ENCODE measurements around the gene NOTCH2NLA. TPM values are rescaled to one million over a fixed set of nuclear protein-coding genes. Genes with fewer than 3 reads are reported as not detected.
A peak's percentile ranks its signal among the peaks of the same experiment; 100 is the strongest.
"Not testable (repeated sequence)": the region's sequence is repeated elsewhere in the genome, so short reads cannot be mapped to it uniquely, and the experiment has no call there.

NOTCH2NLA gene
- total RNA-seq, 1 experiment from 2014 or later, result 19.3 TPM

DNA sequence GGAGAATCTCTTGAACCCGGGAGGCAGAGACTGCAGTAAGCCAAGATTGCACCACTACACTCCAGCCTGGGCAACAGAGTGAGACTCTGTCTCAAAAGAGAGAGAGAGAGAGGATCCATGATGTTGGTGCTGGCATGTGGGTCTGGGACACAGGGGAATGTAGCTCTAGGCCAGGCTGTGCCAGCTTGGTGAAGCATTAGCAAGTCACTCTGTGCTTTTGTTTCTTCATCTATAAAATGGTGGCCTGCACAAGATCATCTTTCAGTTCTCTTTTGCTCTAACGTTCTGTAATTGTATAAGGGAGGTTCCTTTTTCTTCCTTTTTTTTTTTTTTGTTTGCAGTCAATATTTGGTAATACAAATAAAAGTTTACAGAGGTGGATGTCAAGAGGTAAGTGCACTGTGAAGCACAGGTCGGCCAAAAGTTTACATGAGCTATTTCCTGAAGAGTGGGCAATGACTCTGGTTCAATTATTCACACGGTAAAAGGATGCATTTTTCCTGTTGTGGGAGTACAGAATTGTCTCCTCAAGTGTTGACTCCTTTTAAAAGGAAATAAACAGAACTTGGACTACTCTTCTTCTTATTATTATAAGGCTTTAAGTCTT lies 24.5 kb upstream of the NOTCH2NLA start:
- H3K4me1 Mint-ChIP-seq (ENCODE audit: low read depth, unreplicated experiment); CTCF ChIA-PET; H3K36me3 ChIP-seq (ENCODE audit: control insufficient read depth, insufficient read depth, low read length); H3K27me3 Mint-ChIP-seq (ENCODE audit: insufficient read depth, unreplicated experiment); H3K27ac Mint-ChIP-seq (ENCODE audit: unreplicated experiment); H3K27me3 ChIP-seq (replicated peaks; ENCODE audit: control insufficient read depth, insufficient read depth, low read length); POLR2A ChIA-PET; H3K9me3 Mint-ChIP-seq (ENCODE audit: unreplicated experiment); H3K4me3 ChIP-seq (ENCODE audit: low read depth, low read length); DNase-seq; intact Hi-C loops (cut with micrococcal nuclease; ENCODE audit: unreplicated experiment); H3K9me3 ChIP-seq; BruUV-seq (replicated peaks); H3K36me3 Mint-ChIP-seq (ENCODE audit: insufficient read depth, unreplicated experiment); H3K4me3 Mint-ChIP-seq (ENCODE audit: unreplicated experiment); H3K4me1 ChIP-seq: not testable (repeated sequence)

DNA sequence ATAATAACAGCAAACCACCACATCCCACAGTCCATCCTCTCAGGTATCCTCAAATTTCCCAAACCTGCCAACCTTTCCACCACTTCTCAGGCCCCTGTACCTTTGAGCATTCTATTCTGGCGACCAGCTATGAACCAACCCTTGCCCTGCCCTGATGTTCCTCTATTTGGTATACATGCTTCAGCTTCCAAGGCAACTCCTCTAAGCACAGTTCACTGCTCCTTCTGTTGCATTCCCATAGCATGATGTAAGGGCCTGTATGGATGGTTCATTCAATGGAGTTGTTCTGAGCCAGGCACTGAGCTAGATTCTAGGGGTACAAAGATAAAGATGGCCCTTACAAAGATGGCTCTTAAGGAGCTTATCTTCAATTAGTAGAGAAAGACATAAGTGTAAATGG lies 22.7 kb upstream of the NOTCH2NLA start:
- H3K4me1 ChIP-seq; H3K4me1 Mint-ChIP-seq (ENCODE audit: low read depth, unreplicated experiment); H3K27me3 ChIP-seq (replicated peaks; ENCODE audit: control insufficient read depth, insufficient read depth, low read length); H3K36me3 ChIP-seq (ENCODE audit: control insufficient read depth, insufficient read depth, low read length); H3K4me3 ChIP-seq (ENCODE audit: low read depth, low read length); H3K9me3 ChIP-seq; H3K27ac Mint-ChIP-seq (ENCODE audit: unreplicated experiment); CTCF ChIA-PET; intact Hi-C loops (cut with micrococcal nuclease; ENCODE audit: unreplicated experiment); H3K36me3 Mint-ChIP-seq (ENCODE audit: insufficient read depth, unreplicated experiment); BruUV-seq (replicated peaks); H3K9me3 Mint-ChIP-seq (ENCODE audit: unreplicated experiment); H3K4me3 Mint-ChIP-seq (ENCODE audit: unreplicated experiment); DNase-seq; H3K27me3 Mint-ChIP-seq (ENCODE audit: insufficient read depth, unreplicated experiment); POLR2A ChIA-PET: not testable (repeated sequence)

DNA sequence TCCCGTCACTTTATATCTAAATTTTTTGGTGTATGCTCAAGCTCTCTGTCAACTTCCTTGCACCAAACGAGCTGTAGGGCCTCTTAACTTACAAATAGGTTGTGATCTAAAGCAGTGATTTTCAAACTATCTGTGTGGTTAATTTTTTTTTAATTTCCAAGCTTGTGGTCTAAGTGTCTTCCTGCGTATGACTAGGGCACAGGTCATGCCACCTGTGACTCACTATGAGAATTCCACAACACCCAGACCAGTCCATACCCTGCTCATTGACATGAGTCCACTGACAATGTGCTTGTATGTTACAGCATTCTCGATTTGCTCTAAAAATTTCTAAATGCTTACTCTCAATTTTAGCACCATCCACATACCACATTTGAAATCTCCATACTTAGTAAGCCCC lies 19.8 kb upstream of the NOTCH2NLA start:
- BruUV-seq (replicated peaks); H3K27me3 ChIP-seq (replicated peaks; ENCODE audit: control insufficient read depth, insufficient read depth, low read length); H3K9me3 ChIP-seq; H3K36me3 ChIP-seq (ENCODE audit: control insufficient read depth, insufficient read depth, low read length); POLR2A ChIA-PET; intact Hi-C loops (cut with micrococcal nuclease; ENCODE audit: unreplicated experiment); DNase-seq; CTCF ChIA-PET; H3K27ac Mint-ChIP-seq (ENCODE audit: unreplicated experiment); H3K36me3 Mint-ChIP-seq (ENCODE audit: insufficient read depth, unreplicated experiment); H3K4me3 ChIP-seq (ENCODE audit: low read depth, low read length); H3K4me3 Mint-ChIP-seq (ENCODE audit: unreplicated experiment); H3K9me3 Mint-ChIP-seq (ENCODE audit: unreplicated experiment); H3K27me3 Mint-ChIP-seq (ENCODE audit: insufficient read depth, unreplicated experiment); H3K4me1 Mint-ChIP-seq (ENCODE audit: low read depth, unreplicated experiment); H3K4me1 ChIP-seq: not testable (repeated sequence)

DNA sequence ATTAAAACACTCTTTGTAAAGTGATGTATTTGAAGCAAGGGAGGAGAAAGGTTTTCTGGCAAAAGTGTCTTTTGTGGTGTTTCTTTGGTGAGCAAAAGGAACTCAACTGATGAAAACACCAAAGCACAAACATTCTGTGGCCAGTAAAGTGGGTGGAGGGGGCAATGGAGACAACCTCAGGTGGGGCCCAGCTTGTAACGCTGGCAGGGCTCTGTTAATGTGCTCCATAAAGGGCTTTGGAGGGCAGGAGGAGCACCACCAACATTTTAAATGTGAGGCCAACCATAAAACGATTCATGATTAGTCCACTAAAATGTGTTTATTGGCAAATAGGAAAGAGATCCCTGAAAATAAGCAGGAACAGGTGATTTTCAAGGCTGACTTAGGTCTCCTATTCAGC lies 7.8 kb upstream of the NOTCH2NLA start:
- H3K4me1 Mint-ChIP-seq (ENCODE audit: low read depth, unreplicated experiment); H3K36me3 Mint-ChIP-seq (ENCODE audit: insufficient read depth, unreplicated experiment); H3K9me3 Mint-ChIP-seq (ENCODE audit: unreplicated experiment); BruUV-seq (replicated peaks); POLR2A ChIA-PET; H3K27ac Mint-ChIP-seq (ENCODE audit: unreplicated experiment); H3K4me1 ChIP-seq; H3K9me3 ChIP-seq; DNase-seq; H3K4me3 Mint-ChIP-seq (ENCODE audit: unreplicated experiment); CTCF ChIA-PET; H3K36me3 ChIP-seq (ENCODE audit: control insufficient read depth, insufficient read depth, low read length); H3K27me3 ChIP-seq (replicated peaks; ENCODE audit: control insufficient read depth, insufficient read depth, low read length); intact Hi-C loops (cut with micrococcal nuclease; ENCODE audit: unreplicated experiment); H3K27me3 Mint-ChIP-seq (ENCODE audit: insufficient read depth, unreplicated experiment); H3K4me3 ChIP-seq (ENCODE audit: low read depth, low read length): not testable (repeated sequence)

DNA sequence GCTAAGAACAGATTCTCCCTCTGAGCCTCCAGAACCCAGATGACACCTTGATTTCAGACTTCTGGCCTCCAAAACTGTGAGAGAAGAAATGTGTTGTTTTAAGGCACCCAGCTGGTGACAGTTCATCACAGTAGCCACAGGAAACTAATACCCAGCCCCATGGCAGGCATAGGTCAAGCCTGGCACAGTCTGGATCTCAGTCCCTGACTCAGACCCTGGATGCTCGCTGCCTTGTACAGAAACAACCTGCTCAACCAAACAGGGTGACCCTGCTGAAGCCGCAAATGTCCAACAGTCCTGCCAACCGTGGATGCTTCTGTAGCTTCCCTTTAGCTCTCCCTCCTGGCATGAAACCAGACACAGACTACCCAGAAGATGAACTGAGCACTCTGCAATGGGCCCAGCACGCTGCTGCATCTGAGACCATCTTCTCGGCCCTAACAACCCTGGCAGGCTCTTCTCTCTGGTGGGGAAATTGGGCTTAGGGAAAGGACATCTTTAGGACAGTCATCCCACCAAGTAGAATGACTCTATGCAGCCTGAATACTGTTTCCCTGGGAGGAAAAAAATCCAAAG lies 7.3 kb upstream of the NOTCH2NLA start:
- H3K27ac Mint-ChIP-seq (ENCODE audit: unreplicated experiment); H3K4me3 Mint-ChIP-seq (ENCODE audit: unreplicated experiment); DNase-seq; H3K27me3 ChIP-seq (replicated peaks; ENCODE audit: control insufficient read depth, insufficient read depth, low read length); H3K9me3 Mint-ChIP-seq (ENCODE audit: unreplicated experiment); H3K4me1 Mint-ChIP-seq (ENCODE audit: low read depth, unreplicated experiment); H3K27me3 Mint-ChIP-seq (ENCODE audit: insufficient read depth, unreplicated experiment); H3K36me3 Mint-ChIP-seq (ENCODE audit: insufficient read depth, unreplicated experiment); POLR2A ChIA-PET; BruUV-seq (replicated peaks); intact Hi-C loops (cut with micrococcal nuclease; ENCODE audit: unreplicated experiment); H3K4me1 ChIP-seq; H3K36me3 ChIP-seq (ENCODE audit: control insufficient read depth, insufficient read depth, low read length); CTCF ChIA-PET; H3K4me3 ChIP-seq (ENCODE audit: low read depth, low read length); H3K9me3 ChIP-seq: not testable (repeated sequence)

DNA sequence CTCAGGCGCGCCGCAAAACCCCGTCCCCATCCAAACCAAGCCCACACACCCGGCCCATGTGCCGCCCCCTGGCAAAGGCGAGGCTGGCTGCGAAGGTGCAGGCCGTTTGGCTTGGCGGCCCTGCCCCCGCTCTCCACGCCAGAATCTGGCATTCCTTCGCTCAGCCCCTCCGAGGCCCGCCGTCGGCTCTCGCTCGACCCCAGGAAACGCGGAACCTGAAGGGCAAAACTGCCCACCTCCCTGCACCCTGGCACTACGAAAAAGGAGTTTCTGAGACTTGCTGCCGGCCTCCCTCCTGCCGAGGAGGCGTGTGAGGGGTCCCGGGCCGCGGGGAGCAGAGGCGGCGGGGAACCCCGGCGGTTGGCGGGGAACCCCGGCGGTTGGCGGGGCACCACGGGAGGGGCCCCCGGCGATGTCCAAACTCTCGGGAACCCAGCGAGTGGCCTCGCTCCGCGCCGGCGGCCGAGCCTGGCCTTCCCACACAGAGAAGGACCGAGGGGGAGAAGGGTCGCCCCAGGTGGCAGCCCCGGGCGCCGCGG lies 608 bp downstream of the NOTCH2NLA start:
- H3K4me1 ChIP-seq; H3K27me3 Mint-ChIP-seq (ENCODE audit: insufficient read depth, unreplicated experiment); H3K4me1 Mint-ChIP-seq (ENCODE audit: low read depth, unreplicated experiment); H3K9me3 Mint-ChIP-seq (ENCODE audit: unreplicated experiment); CTCF ChIA-PET; H3K9me3 ChIP-seq; H3K27ac Mint-ChIP-seq (ENCODE audit: unreplicated experiment); H3K27me3 ChIP-seq (replicated peaks; ENCODE audit: control insufficient read depth, insufficient read depth, low read length); H3K36me3 Mint-ChIP-seq (ENCODE audit: insufficient read depth, unreplicated experiment); intact Hi-C loops (cut with micrococcal nuclease; ENCODE audit: unreplicated experiment); H3K36me3 ChIP-seq (ENCODE audit: control insufficient read depth, insufficient read depth, low read length); POLR2A ChIA-PET: not testable (repeated sequence)
- BruUV-seq (replicated peaks), result TSS peak; percentile 37
- peak overlapping the region; percentile 47 for H3K4me3 ChIP-seq (ENCODE audit: low read depth, low read length)
- peak overlapping the region; percentile 75 for H3K4me3 Mint-ChIP-seq (ENCODE audit: unreplicated experiment)
- DNase-seq, result peak in 1 of 2 experiments; percentile 39

DNA sequence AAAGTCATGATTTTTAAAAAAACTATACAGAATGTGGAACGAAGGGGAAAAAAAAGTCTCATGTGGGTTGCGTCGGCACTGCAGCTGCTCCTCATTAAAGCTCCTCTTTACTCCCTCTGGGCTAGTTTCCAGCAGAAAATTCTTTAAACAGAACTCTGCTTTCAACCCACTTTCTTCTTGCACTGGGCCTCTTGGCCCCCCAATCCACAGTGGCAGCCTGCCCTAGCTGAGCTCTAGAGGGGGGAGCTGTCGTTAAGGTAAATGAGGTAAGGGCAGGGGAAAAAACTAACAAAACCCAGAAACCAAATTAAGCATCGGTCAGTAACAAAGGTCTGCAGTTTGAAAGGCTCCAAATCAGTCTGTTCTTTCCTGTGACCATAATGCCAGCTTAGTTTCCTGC lies 54.3 kb downstream of the NOTCH2NLA start:
- H3K27me3 ChIP-seq (replicated peaks; ENCODE audit: control insufficient read depth, insufficient read depth, low read length); CTCF ChIA-PET; H3K27ac Mint-ChIP-seq (ENCODE audit: unreplicated experiment); H3K9me3 ChIP-seq; H3K36me3 Mint-ChIP-seq (ENCODE audit: insufficient read depth, unreplicated experiment); H3K4me1 ChIP-seq; H3K4me1 Mint-ChIP-seq (ENCODE audit: low read depth, unreplicated experiment); H3K4me3 Mint-ChIP-seq (ENCODE audit: unreplicated experiment); DNase-seq; intact Hi-C loops (cut with micrococcal nuclease; ENCODE audit: unreplicated experiment); H3K36me3 ChIP-seq (ENCODE audit: control insufficient read depth, insufficient read depth, low read length); BruUV-seq (replicated peaks); H3K4me3 ChIP-seq (ENCODE audit: low read depth, low read length); H3K27me3 Mint-ChIP-seq (ENCODE audit: insufficient read depth, unreplicated experiment); H3K9me3 Mint-ChIP-seq (ENCODE audit: unreplicated experiment); POLR2A ChIA-PET: not testable (repeated sequence)
